HepG2 (cell line): ENCODE results near the gene SLC22A23. TPM values are rescaled to one million over a fixed set of nuclear protein-coding genes. Genes with fewer than 3 reads are reported as not detected.

Experiments used
- CC2D1A ChIP-seq: sonication (generic); formaldehyde crosslinking; IDR thresholded peaks from 2 replicates; pipeline ENCODE4 v1.8.1; 2023; ENCODE audit warnings: mild to moderate bottlenecking, missing genetic modification reagents
- EP300 ChIP-seq, 3 experiments: sonication (generic) in 1 of 3; formaldehyde crosslinking in 1 of 3; IDR thresholded peaks; 2 replicates each; pipeline versions ENCODE4 v1.5.1 to v1.6.1; 2011 to 2020; ENCODE audit warnings: low read depth in 2 of 3, low read length in 2 of 3, borderline replicate concordance in 1 of 3, improper control_type of control experiment in 1 of 3, mild to moderate bottlenecking in 1 of 3, missing genetic modification reagents in 1 of 3, moderate library complexity in 1 of 3
- FOXA3 ChIP-seq: IDR thresholded peaks from 2 replicates; pipeline ENCODE4 v1.6.1; 2016; ENCODE audit warnings: missing genetic modification reagents, missing compliant biosample characterization
- GATAD2A ChIP-seq: IDR thresholded peaks from 2 replicates; pipeline ENCODE4 v1.6.1; 2016
- HDAC2 ChIP-seq: sonication (generic); formaldehyde crosslinking; IDR thresholded peaks from 2 replicates; pipeline ENCODE4 v1.4.0; 2020; ENCODE audit warnings: missing genetic modification reagents
- HIVEP1 ChIP-seq: sonication (generic); formaldehyde crosslinking; IDR thresholded peaks from 2 replicates; pipeline ENCODE4 v1.4.0; 2020; ENCODE audit warnings: mild to moderate bottlenecking, missing genetic modification reagents
- KDM2A ChIP-seq: sonication (generic); formaldehyde crosslinking; IDR thresholded peaks from 2 replicates; pipeline ENCODE4 v1.4.0; 2020; ENCODE audit warnings: low read depth, missing genetic modification reagents, borderline replicate concordance
- KDM5B ChIP-seq: sonication (generic); formaldehyde crosslinking; IDR thresholded peaks from 2 replicates; pipeline ENCODE4 v1.4.0; 2020; ENCODE audit warnings: missing genetic modification reagents, mild to moderate bottlenecking, borderline replicate concordance
- NCOR1 ChIP-seq: fragments of 200-600 bp; sonication (generic); IDR thresholded peaks from 2 replicates; pipeline ENCODE4 v1.7.0; 2017; ENCODE audit warnings: antibody characterized with exemption, low read length, borderline replicate concordance
- PRPF4 ChIP-seq: fragments of 200-400 bp; formaldehyde crosslinking; IDR thresholded peaks from 2 replicates; pipeline ENCODE4 v1.6.1; 2016; ENCODE audit warnings: low read length, low read depth; ENCODE audit not compliant: poor library complexity, severe bottlenecking
- RCOR2 ChIP-seq: IDR thresholded peaks from 2 replicates; pipeline ENCODE4 v1.6.1; 2016; ENCODE audit warnings: missing biosample characterization, missing genetic modification reagents
- STAG1 ChIP-seq: sonication (generic); formaldehyde crosslinking; IDR thresholded peaks from 2 replicates; pipeline ENCODE4 v1.4.0; 2020; ENCODE audit warnings: missing genetic modification reagents
- TFDP2 ChIP-seq: sonication (generic); formaldehyde crosslinking; IDR thresholded peaks from 2 replicates; pipeline ENCODE4 v1.4.0; 2020; ENCODE audit warnings: missing genetic modification reagents
- ZNF17 ChIP-seq: sonication (generic); formaldehyde crosslinking; IDR thresholded peaks from 2 replicates; pipeline ENCODE4 v1.5.0; 2020; ENCODE audit warnings: mild to moderate bottlenecking, missing genetic modification reagents
- ZNF574 ChIP-seq: sonication (generic); formaldehyde crosslinking; IDR thresholded peaks from 2 replicates; pipeline ENCODE4 v1.4.0; 2020; ENCODE audit warnings: missing genetic modification reagents
- ZNF605 ChIP-seq: sonication (generic); formaldehyde crosslinking; IDR thresholded peaks from 2 replicates; pipeline ENCODE4 v1.8.0; 2022; ENCODE audit warnings: mild to moderate bottlenecking, missing genetic modification reagents
- ZNF644 ChIP-seq: IDR thresholded peaks from 2 replicates; pipeline ENCODE4 v1.6.1; 2016; ENCODE audit warnings: low read depth
- polyA plus RNA-seq, 8 experiments: library from polyadenylated mRNA; depleted of rRNA in 3 of 8; stranded (reverse) in 7 of 8; unstranded in 1 of 8; fragments of >200 nt; fragmentation: Illumina TruSeq in 4 of 8; extraction: Trizol in 4 of 8; gene quantifications; 2 replicates each; pipeline versions ENCODE4 v1.2.1 to v1.2.3, GENCODE V29; 2011 to 2016; ENCODE audit warnings: low read depth in 4 of 8, missing spikeins in 1 of 8, mixed read lengths in 1 of 8; ENCODE audit not compliant: insufficient read depth in 1 of 8
- total RNA-seq, 5 experiments: library from RNA; depleted of rRNA; stranded (reverse); fragments of >200 nt; fragmentation: Illumina TruSeq; extraction: Trizol; gene quantifications; 2 replicates each; pipeline ENCODE4 v1.2.3, GENCODE V29; 2016; ENCODE audit warnings: low read depth in 1 of 5
- TF ChIP-seq, protein P1 (sequence below): sonication (generic); formaldehyde crosslinking; IDR thresholded peaks from 2 replicates; pipeline ENCODE4 v1.4.0; 2020; ENCODE audit warnings: missing genetic modification reagents, borderline replicate concordance
- TF ChIP-seq, protein P2 (sequence below): sonication (generic); formaldehyde crosslinking; IDR thresholded peaks from 2 replicates; pipeline ENCODE4 v1.5.1; 2020; ENCODE audit warnings: mild to moderate bottlenecking, missing genetic modification reagents, moderate library complexity

Gene SLC22A23
- total and polyA plus RNA-seq, 2 of the 13 experiments (the other 11 are each of a cell fraction or from before 2014, with no cell fraction given): 11.8 to 17.5 TPM

DNA sequence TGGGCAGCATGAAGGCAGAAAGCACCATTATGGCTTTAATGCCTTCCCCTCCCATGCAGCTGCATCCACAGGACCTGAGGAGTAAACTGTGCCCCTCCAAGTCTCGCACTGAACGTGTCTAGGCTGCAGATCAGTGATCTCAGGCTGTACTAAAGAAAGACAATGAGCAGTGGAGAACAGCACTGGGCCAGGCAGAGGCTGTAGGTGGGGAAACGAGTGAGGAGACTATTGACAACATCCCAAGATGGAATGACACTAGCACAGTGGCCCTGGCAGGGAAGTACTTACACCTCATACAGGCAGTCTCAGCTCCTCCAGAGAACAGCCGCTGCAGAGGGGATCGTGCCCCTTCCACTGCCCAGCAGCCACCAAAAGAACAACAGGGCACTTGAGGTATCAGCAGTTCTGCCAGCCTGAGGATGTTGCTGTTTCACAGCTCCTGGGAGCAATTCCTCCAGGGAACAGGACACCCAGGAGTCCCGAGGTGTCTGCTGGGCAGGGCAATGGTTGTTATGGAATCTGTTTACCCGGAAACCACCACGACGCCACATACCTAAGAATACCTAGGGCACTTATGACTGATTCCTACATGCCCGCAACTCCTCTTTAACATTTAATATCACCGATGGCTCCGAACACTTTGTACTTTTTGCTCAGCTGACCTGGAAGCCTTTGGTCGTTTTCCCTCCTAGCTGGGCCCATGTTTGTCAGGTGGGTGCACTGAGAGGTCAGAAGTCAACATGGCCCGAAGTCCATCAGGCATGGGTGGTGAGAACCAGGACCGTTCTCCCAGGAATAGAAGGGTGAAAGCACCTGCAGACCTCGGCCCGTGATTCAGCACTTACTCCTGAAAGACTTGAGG, 79.1 kb downstream of the SLC22A23 start (continued):
- peak; percentile 54; the same call in 1 of the 2 replicates for TF ChIP-seq RCOR2 (CRISPR knock-in tag)
- TF ChIP-seq KDM5B (CRISPR knock-in tag): peak; percentile 80
- TF ChIP-seq, protein P1, sequence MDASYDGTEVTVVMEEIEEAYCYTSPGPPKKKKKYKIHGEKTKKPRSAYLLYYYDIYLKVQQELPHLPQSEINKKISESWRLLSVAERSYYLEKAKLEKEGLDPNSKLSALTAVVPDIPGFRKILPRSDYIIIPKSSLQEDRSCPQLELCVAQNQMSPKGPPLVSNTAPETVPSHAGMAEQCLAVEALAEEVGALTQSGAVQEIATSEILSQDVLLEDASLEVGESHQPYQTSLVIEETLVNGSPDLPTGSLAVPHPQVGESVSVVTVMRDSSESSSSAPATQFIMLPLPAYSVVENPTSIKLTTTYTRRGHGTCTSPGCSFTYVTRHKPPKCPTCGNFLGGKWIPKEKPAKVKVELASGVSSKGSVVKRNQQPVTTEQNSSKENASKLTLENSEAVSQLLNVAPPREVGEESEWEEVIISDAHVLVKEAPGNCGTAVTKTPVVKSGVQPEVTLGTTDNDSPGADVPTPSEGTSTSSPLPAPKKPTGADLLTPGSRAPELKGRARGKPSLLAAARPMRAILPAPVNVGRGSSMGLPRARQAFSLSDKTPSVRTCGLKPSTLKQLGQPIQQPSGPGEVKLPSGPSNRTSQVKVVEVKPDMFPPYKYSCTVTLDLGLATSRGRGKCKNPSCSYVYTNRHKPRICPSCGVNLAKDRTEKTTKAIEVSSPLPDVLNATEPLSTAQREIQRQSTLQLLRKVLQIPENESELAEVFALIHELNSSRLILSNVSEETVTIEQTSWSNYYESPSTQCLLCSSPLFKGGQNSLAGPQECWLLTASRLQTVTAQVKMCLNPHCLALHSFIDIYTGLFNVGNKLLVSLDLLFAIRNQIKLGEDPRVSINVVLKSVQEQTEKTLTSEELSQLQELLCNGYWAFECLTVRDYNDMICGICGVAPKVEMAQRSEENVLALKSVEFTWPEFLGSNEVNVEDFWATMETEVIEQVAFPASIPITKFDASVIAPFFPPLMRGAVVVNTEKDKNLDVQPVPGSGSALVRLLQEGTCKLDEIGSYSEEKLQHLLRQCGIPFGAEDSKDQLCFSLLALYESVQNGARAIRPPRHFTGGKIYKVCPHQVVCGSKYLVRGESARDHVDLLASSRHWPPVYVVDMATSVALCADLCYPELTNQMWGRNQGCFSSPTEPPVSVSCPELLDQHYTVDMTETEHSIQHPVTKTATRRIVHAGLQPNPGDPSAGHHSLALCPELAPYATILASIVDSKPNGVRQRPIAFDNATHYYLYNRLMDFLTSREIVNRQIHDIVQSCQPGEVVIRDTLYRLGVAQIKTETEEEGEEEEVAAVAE (CRISPR knock-in tag): peak; percentile 64; the same call in 1 of the 2 replicates
- peak; percentile 50 for TF ChIP-seq ZNF605
- peak; percentile 4; the same call in 1 of the 2 replicates for TF ChIP-seq STAG1 (CRISPR knock-in tag)
- peak; percentile 34; the same call in 1 of the 2 replicates for TF ChIP-seq KDM2A (CRISPR knock-in tag)
- TF ChIP-seq, protein P2, sequence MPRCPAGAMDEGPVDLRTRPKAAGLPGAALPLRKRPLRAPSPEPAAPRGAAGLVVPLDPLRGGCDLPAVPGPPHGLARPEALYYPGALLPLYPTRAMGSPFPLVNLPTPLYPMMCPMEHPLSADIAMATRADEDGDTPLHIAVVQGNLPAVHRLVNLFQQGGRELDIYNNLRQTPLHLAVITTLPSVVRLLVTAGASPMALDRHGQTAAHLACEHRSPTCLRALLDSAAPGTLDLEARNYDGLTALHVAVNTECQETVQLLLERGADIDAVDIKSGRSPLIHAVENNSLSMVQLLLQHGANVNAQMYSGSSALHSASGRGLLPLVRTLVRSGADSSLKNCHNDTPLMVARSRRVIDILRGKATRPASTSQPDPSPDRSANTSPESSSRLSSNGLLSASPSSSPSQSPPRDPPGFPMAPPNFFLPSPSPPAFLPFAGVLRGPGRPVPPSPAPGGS: no peak
- TF ChIP-seq GATAD2A (CRISPR knock-in tag): peak; percentile 82
- TF ChIP-seq ZNF17 (CRISPR knock-in tag): no peak
- TF ChIP-seq ZNF574 (CRISPR knock-in tag): peak; percentile 42; the same call in 1 of the 2 replicates
- TF ChIP-seq ZNF644: peak; percentile 68; the same call in 1 of the 2 replicates
- TF ChIP-seq NCOR1: peak; percentile 41; the same call in 1 of the 2 replicates
- TF ChIP-seq HDAC2 (CRISPR knock-in tag): peak; percentile 67; the same call in 1 of the 2 replicates
- TF ChIP-seq EP300 (IDR thresholded peaks at IDR 0.05; ENCODE audit: low read depth in 2 of 2, low read length in 2 of 2): peak in 1 of 2 experiments; percentile 80; a peak in 2 of 4 replicates
- TF ChIP-seq EP300 (CRISPR knock-in tag; IDR thresholded peaks at IDR 0.05; ENCODE audit: borderline replicate concordance): peak; percentile 64; the same call in 1 of the 2 replicates
- peak; percentile 85 for TF ChIP-seq FOXA3 (CRISPR knock-in tag)
- TF ChIP-seq HIVEP1 (CRISPR knock-in tag): peak; percentile 52; the same call in 1 of the 2 replicates
- TF ChIP-seq CC2D1A (CRISPR knock-in tag): no peak
- no peak for TF ChIP-seq PRPF4
- peak; percentile 84 for TF ChIP-seq TFDP2 (CRISPR knock-in tag)
